Measurements from ENCODE around the gene KRTAP5-4.
"Not testable (repeated sequence)": the region's sequence is repeated elsewhere in the genome, so short reads cannot be mapped to it uniquely, and the experiment has no call there.

The KRTAP5-4 gene

DNA sequence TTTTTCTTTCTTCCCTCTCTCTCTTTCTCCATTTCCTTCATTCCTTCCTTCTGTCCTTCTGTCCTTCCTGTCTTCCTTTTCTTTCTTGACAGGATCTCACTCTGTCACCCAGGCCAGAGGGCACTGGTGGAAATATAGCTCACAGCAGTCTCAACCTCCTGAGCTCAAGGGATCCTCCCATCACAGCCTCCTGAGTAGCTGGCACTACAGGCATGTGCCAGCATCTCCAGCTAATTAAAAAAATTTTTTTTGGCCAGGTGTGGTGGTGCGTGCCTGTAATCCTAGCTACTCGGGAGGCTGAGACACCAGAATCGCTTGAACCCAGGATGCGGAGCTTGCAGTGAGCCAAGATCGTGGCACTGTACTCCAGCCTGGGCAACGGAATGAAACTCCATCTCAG lies 45.1 kb downstream of the KRTAP5-4 start:
- Histone ChIP-seq H3K27ac (ENCODE audit: low read length, poor library complexity, severe bottlenecking) (no peak overlapping the region), H3K4me2 (ENCODE audit: low read length, poor library complexity, severe bottlenecking) (no peak overlapping the region), H4K91ac (ENCODE audit: low read length) (no peak overlapping the region)

GRCh38 chr11:1575756-1576155 lies 46.2 kb downstream of the KRTAP5-4 start:
- H4K91ac ChIP-seq (ENCODE audit: low read length); DNase-seq; H3K36me3 ChIP-seq (ENCODE audit: control insufficient read depth in 1 of 2, insufficient read depth in 2 of 2, low read depth in 1 of 2, low read length in 2 of 2); H2BK120ac ChIP-seq (ENCODE audit: low read depth, low read length); H3K27ac ChIP-seq (ENCODE audit: low read length, poor library complexity, severe bottlenecking); H2BK12ac ChIP-seq (ENCODE audit: low read length in 2 of 2); H2BK5ac ChIP-seq (ENCODE audit: low read depth, low read length, poor library complexity, severe bottlenecking); H3K18ac ChIP-seq (ENCODE audit: low read depth in 1 of 2, low read length in 2 of 2); H2BK15ac ChIP-seq (ENCODE audit: low read depth, poor library complexity, severe bottlenecking); H2AFZ ChIP-seq (ENCODE audit: low read depth, low read length); H3K4ac ChIP-seq (ENCODE audit: low read depth in 1 of 2, low read length in 2 of 2); H3K14ac ChIP-seq (ENCODE audit: low read length in 2 of 2); H3K23ac ChIP-seq (ENCODE audit: low read length in 2 of 2); H2AK5ac ChIP-seq (ENCODE audit: low read length, severe bottlenecking); H3K4me2 ChIP-seq (ENCODE audit: low read length, poor library complexity, severe bottlenecking); H4K8ac ChIP-seq (ENCODE audit: low read length); H3K79me1 ChIP-seq (replicated peaks; ENCODE audit: low read length, poor library complexity, severe bottlenecking); H3K4me3 ChIP-seq (ENCODE audit: insufficient read depth in 1 of 2, low read depth in 1 of 2, low read length in 2 of 2); H3K9ac ChIP-seq (ENCODE audit: low read length): not testable (repeated sequence)
- Histone ChIP-seq H3K9me3 (ENCODE audit: control insufficient read depth, low read length) (peaks cover 12% of the 10 kb centered on the region), H3K27me3 (ENCODE audit: control insufficient read depth in 1 of 2, insufficient read depth in 1 of 2, low read length in 2 of 2) (peaks cover 26 to 50% of the 10 kb centered on the region in 2 experiments), H3K4me1 (ENCODE audit: control insufficient read depth, insufficient read depth, low read depth, low read length) (peaks cover 24% of the 10 kb centered on the region)
- WGBS, result 89% methylated on average over 16 of the region's 16 CpGs

More for the DNA sequence above, 45.1 kb downstream of the KRTAP5-4 start:
- no peak overlapping the region for H2BK12ac ChIP-seq (ENCODE audit: low read length in 2 of 2)
- no peak overlapping the region for H2AK5ac ChIP-seq (ENCODE audit: low read length, severe bottlenecking)
- WGBS, result 78% methylated on average over 6 of the region's 6 CpGs
- DNase-seq, result no peak
- H3K4ac ChIP-seq (ENCODE audit: low read depth in 1 of 2, low read length in 2 of 2), result no peak overlapping the region
- no peak overlapping the region for H4K8ac ChIP-seq (ENCODE audit: low read length)
- peaks cover 17% of the 10 kb centered on the region for H3K4me1 ChIP-seq (ENCODE audit: control insufficient read depth, insufficient read depth, low read depth, low read length)
- H2BK15ac ChIP-seq (ENCODE audit: low read depth, poor library complexity, severe bottlenecking), result no peak overlapping the region
- H3K27me3 ChIP-seq (ENCODE audit: control insufficient read depth in 1 of 2, insufficient read depth in 1 of 2, low read length in 2 of 2), result peaks cover 26 to 43% of the 10 kb centered on the region in 2 experiments
- H2AFZ ChIP-seq (ENCODE audit: low read depth, low read length), result no peak overlapping the region
- H3K4me3 ChIP-seq (ENCODE audit: insufficient read depth in 1 of 2, low read depth in 1 of 2, low read length in 2 of 2), result no peak overlapping the region
- H2BK120ac ChIP-seq (ENCODE audit: low read depth, low read length), result no peak overlapping the region
- H2BK5ac ChIP-seq (ENCODE audit: low read depth, low read length, poor library complexity, severe bottlenecking), result no peak overlapping the region
- H3K79me1 ChIP-seq (replicated peaks; ENCODE audit: low read length, poor library complexity, severe bottlenecking), result no peaks in the 10 kb centered on the region
- H3K36me3 ChIP-seq (ENCODE audit: control insufficient read depth in 1 of 2, insufficient read depth in 2 of 2, low read depth in 1 of 2, low read length in 2 of 2), result no peaks in the 10 kb centered on the region
- no peak overlapping the region for H3K14ac ChIP-seq (ENCODE audit: low read length in 2 of 2)
- no peak overlapping the region for H3K23ac ChIP-seq (ENCODE audit: low read length in 2 of 2)
- peaks cover 12% of the 10 kb centered on the region for H3K9me3 ChIP-seq (ENCODE audit: control insufficient read depth, low read length)
- no peak overlapping the region for H3K9ac ChIP-seq (ENCODE audit: low read length)
- H3K18ac ChIP-seq (ENCODE audit: low read depth in 1 of 2, low read length in 2 of 2), result no peak overlapping the region

DNA sequence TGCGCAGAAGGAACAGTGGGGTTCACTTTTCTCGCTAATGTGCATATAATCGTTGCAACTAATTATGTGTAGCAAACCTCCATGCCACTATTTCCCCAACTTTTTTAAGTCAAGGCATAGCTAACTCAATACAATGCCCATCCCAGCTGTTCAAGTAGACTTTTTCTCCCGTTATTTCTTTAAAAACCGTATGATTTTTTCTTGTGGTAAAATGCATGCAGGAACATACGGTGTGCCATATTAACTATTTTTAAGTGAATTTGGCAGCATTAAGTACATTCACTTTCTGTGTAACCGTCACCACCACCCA lies 47.0 kb downstream of the KRTAP5-4 start:
- H2AFZ ChIP-seq (ENCODE audit: low read depth, low read length), result no peak overlapping the region
- peaks cover 30% of the 10 kb centered on the region for H3K4me1 ChIP-seq (ENCODE audit: control insufficient read depth, insufficient read depth, low read depth, low read length)
- H2BK15ac ChIP-seq (ENCODE audit: low read depth, poor library complexity, severe bottlenecking), result no peak overlapping the region
- no peak overlapping the region for H4K91ac ChIP-seq (ENCODE audit: low read length)
- no peak overlapping the region for H4K8ac ChIP-seq (ENCODE audit: low read length)
- peaks cover 26 to 58% of the 10 kb centered on the region in 2 experiments for H3K27me3 ChIP-seq (ENCODE audit: control insufficient read depth in 1 of 2, insufficient read depth in 1 of 2, low read length in 2 of 2)
- DNase-seq, result no peak
- H2BK120ac ChIP-seq (ENCODE audit: low read depth, low read length), result no peak overlapping the region
- peaks cover 12% of the 10 kb centered on the region for H3K9me3 ChIP-seq (ENCODE audit: control insufficient read depth, low read length)
- H2BK5ac ChIP-seq (ENCODE audit: low read depth, low read length, poor library complexity, severe bottlenecking), result no peak overlapping the region
- no peak overlapping the region for H3K9ac ChIP-seq (ENCODE audit: low read length)
- H3K4ac ChIP-seq (ENCODE audit: low read depth in 1 of 2, low read length in 2 of 2), result no peak overlapping the region
- H3K23ac ChIP-seq (ENCODE audit: low read length in 2 of 2), result no peak overlapping the region
- no peak overlapping the region for H3K4me3 ChIP-seq (ENCODE audit: insufficient read depth in 1 of 2, low read depth in 1 of 2, low read length in 2 of 2)
- no peak overlapping the region for H3K14ac ChIP-seq (ENCODE audit: low read length in 2 of 2)
- 34% methylated on average over 5 of the region's 7 CpGs for WGBS
- H3K27ac ChIP-seq (ENCODE audit: low read length, poor library complexity, severe bottlenecking), result no peak overlapping the region
- no peaks in the 10 kb centered on the region for H3K36me3 ChIP-seq (ENCODE audit: control insufficient read depth in 1 of 2, insufficient read depth in 2 of 2, low read depth in 1 of 2, low read length in 2 of 2)
- no peak overlapping the region for H3K18ac ChIP-seq (ENCODE audit: low read depth in 1 of 2, low read length in 2 of 2)
- no peak overlapping the region for H2AK5ac ChIP-seq (ENCODE audit: low read length, severe bottlenecking)
- H3K79me1 ChIP-seq (replicated peaks; ENCODE audit: low read length, poor library complexity, severe bottlenecking), result peaks cover 6% of the 10 kb centered on the region
- no peak overlapping the region for H3K4me2 ChIP-seq (ENCODE audit: low read length, poor library complexity, severe bottlenecking)
- H2BK12ac ChIP-seq (ENCODE audit: low read length in 2 of 2), result no peak overlapping the region

GRCh38 chr11:1574238-1574932 lies 47.6 kb downstream of the KRTAP5-4 start:
- H3K14ac ChIP-seq (ENCODE audit: low read length in 2 of 2), result no peak overlapping the region
- H3K36me3 ChIP-seq (ENCODE audit: control insufficient read depth in 1 of 2, insufficient read depth in 2 of 2, low read depth in 1 of 2, low read length in 2 of 2), result peaks cover 0 to 2% of the 10 kb centered on the region in 2 experiments
- peaks cover 32% of the 10 kb centered on the region for H3K4me1 ChIP-seq (ENCODE audit: control insufficient read depth, insufficient read depth, low read depth, low read length)
- H4K8ac ChIP-seq (ENCODE audit: low read length), result no peak overlapping the region
- peak overlapping the region; percentile 32 for H2AFZ ChIP-seq (ENCODE audit: low read depth, low read length)
- no peak overlapping the region for H3K4ac ChIP-seq (ENCODE audit: low read depth in 1 of 2, low read length in 2 of 2)
- no peak overlapping the region for H2AK5ac ChIP-seq (ENCODE audit: low read length, severe bottlenecking)
- peak; percentile 25 for DNase-seq
- H2BK15ac ChIP-seq (ENCODE audit: low read depth, poor library complexity, severe bottlenecking), result no peak overlapping the region
- peaks cover 26 to 63% of the 10 kb centered on the region in 2 experiments for H3K27me3 ChIP-seq (ENCODE audit: control insufficient read depth in 1 of 2, insufficient read depth in 1 of 2, low read length in 2 of 2)
- H3K9ac ChIP-seq (ENCODE audit: low read length), result no peak overlapping the region
- no peak overlapping the region for H2BK12ac ChIP-seq (ENCODE audit: low read length in 2 of 2)
- H3K4me3 ChIP-seq (ENCODE audit: insufficient read depth in 1 of 2, low read depth in 1 of 2, low read length in 2 of 2), result peak overlapping the region in 1 of 2 experiments; percentile 40
- H4K91ac ChIP-seq (ENCODE audit: low read length), result no peak overlapping the region
- no peak overlapping the region for H3K27ac ChIP-seq (ENCODE audit: low read length, poor library complexity, severe bottlenecking)
- H3K18ac ChIP-seq (ENCODE audit: low read depth in 1 of 2, low read length in 2 of 2), result no peak overlapping the region
- peak overlapping the region; percentile 84 for H3K4me2 ChIP-seq (ENCODE audit: low read length, poor library complexity, severe bottlenecking)
- WGBS, result under 1% methylated on average over 53 of the region's 64 CpGs
- no peak overlapping the region for H2BK120ac ChIP-seq (ENCODE audit: low read depth, low read length)
- no peak overlapping the region for H3K23ac ChIP-seq (ENCODE audit: low read length in 2 of 2)
- no peak overlapping the region for H2BK5ac ChIP-seq (ENCODE audit: low read depth, low read length, poor library complexity, severe bottlenecking)
- H3K79me1 ChIP-seq (replicated peaks; ENCODE audit: low read length, poor library complexity, severe bottlenecking), result peaks cover 7% of the 10 kb centered on the region
- H3K9me3 ChIP-seq (ENCODE audit: control insufficient read depth, low read length), result peaks cover 12% of the 10 kb centered on the region

Data from mesenchymal stem cell (in vitro differentiated cells and primary cell).